ENCODE results near the gene DCAF8L2. TPM values are rescaled to one million over a fixed set of nuclear protein-coding genes. Genes with fewer than 3 reads are reported as not detected.
"Not testable (repeated sequence)": the region's sequence is repeated elsewhere in the genome, so short reads cannot be mapped to it uniquely, and the experiment has no call there.

DCAF8L2 gene
- total RNA-seq, 3 donors from 2014 or later = not detected

DNA sequence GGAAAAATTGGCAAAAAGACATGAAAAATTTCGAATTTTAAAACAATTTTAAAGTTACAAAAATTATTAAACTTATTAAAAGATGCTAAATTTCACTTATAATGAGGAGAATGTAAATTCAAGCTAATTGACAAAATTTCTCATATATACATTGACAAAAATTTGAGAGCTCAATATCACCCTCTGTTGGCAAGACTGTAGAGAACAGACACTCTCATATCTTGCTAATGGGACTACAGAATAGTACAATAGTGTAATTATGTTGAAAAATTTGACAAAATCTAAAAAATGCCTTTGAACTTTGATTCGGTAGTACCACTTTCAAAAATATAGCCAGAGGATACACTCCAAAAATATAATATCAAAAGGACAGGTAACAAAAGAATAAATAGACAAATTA, 29.8 kb downstream of the DCAF8L2 start:
- H3K4me3 Mint-ChIP-seq = no peak overlapping the region

DNA sequence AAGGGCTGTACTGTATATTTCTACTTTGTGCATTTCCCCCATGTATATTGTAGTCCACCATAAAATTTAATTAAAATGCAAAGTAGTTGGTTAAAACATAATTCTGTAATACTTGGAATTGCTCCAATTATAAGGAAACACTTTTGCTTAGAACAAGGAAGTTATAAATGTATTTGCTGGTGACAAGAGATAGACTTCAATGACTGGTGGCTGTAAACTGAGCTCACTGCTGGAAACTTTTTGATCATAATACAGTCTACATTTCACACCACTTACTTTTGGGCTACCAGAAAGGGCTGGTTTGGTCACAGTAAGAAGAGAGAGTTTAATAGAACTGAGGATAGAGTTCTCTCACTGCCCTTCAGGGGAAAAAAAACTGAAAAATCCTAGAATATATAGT, 32.7 kb downstream of the DCAF8L2 start:
- H3K36me3 Mint-ChIP-seq (ENCODE audit: insufficient read depth) = no peaks in the 10 kb centered on the region
- no peak overlapping the region for H3K4me3 Mint-ChIP-seq
- H3K27me3 Mint-ChIP-seq (ENCODE audit: low read depth) = no peaks in the 10 kb centered on the region
- no peak for DNase-seq
- H3K9me3 Mint-ChIP-seq = no peaks in the 10 kb centered on the region
- ATAC-seq = no peak
- no peaks in the 10 kb centered on the region for H3K4me1 Mint-ChIP-seq (ENCODE audit: low read depth)

More for the DNA sequence above, 29.8 kb downstream of the DCAF8L2 start:
- no peaks in the 10 kb centered on the region for H3K27me3 Mint-ChIP-seq (ENCODE audit: low read depth)
- H3K9me3 Mint-ChIP-seq = no peaks in the 10 kb centered on the region
- no peak for ATAC-seq
- H3K4me1 Mint-ChIP-seq (ENCODE audit: low read depth) = no peaks in the 10 kb centered on the region
- no peaks in the 10 kb centered on the region for H3K36me3 Mint-ChIP-seq (ENCODE audit: insufficient read depth)
- DNase-seq = no peak

DNA sequence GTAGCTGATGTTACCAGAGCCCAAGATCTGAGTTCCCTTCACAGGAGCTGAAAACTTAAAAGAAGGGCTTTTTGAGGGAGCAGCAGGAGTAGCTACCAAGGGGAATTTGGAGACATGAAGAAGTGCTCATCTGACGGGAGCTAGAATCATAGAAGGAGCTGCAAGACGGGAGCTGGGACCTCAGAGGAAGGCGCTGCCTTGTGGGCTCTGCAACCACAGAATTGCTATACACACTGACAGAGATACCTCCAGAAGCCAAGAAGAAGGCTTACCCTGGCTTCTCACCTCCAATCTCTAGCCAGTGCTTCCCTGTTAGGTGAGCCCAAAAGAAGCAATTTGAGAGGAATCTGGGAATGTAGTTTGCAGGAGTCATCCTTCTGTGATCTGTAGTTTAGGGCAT, 35.9 kb downstream of the DCAF8L2 start:
- H3K36me3 Mint-ChIP-seq (ENCODE audit: insufficient read depth) = no peaks in the 10 kb centered on the region
- ATAC-seq (no peak), DNase-seq (no peak)
- H3K4me1 Mint-ChIP-seq (ENCODE audit: low read depth) = no peaks in the 10 kb centered on the region
- no peak overlapping the region for H3K4me3 Mint-ChIP-seq
- peaks cover 5% of the 10 kb centered on the region for H3K9me3 Mint-ChIP-seq
- H3K27me3 Mint-ChIP-seq (ENCODE audit: low read depth) = no peaks in the 10 kb centered on the region

DNA sequence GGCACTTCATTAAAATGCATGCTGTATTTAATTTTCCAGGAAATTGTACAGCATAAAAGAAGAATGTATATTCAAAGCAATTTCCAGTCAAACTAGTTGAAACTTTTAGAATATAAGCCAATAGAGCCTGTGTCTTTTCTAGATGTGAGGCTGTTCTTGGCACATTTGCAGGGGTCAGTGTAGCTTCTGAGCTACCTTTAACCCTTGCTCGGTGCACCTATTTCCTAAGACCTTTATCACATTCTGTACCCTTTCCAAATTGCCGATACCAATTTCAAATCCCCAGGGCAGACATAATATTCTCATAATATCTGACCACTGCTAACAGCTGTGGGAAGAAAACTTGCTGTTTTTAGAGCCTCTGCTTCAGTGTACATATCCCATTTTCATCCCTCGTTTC, 43.2 kb downstream of the DCAF8L2 start:
- no peaks in the 10 kb centered on the region for H3K36me3 Mint-ChIP-seq (ENCODE audit: insufficient read depth)
- no peak for DNase-seq
- peaks cover 11% of the 10 kb centered on the region for H3K9me3 Mint-ChIP-seq
- H3K4me3 Mint-ChIP-seq = no peak overlapping the region
- H3K4me1 Mint-ChIP-seq (ENCODE audit: low read depth) = no peaks in the 10 kb centered on the region
- H3K27me3 Mint-ChIP-seq (ENCODE audit: low read depth) = no peaks in the 10 kb centered on the region
- no peak for ATAC-seq

DNA sequence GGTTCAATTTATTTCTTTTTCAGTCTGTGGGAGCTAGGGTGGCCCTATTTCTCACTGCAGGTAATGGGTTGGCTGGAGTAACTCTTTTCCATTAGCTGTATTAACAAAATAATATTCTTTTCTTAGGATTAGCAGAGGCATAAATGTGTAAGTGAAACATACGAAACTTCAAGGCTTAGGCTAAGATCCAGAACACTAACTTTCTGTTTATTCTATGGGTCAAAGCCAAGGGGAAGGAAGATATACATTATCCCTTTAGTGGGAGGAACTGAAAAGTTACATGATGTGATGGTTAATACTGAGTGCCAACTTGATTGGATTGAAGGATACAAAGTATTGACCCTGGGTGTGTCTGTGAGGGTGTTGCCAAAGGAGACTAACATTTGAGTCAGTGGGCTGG, 66.4 kb downstream of the DCAF8L2 start:
- Mint-ChIP-seq H3K36me3 (ENCODE audit: insufficient read depth) (no peaks in the 10 kb centered on the region), H3K27me3 (ENCODE audit: low read depth) (no peaks in the 10 kb centered on the region), H3K4me1 (ENCODE audit: low read depth) (no peaks in the 10 kb centered on the region), H3K4me3 (no peak overlapping the region), H3K9me3 (no peaks in the 10 kb centered on the region)
- no peak for ATAC-seq
- DNase-seq = no peak

DNA sequence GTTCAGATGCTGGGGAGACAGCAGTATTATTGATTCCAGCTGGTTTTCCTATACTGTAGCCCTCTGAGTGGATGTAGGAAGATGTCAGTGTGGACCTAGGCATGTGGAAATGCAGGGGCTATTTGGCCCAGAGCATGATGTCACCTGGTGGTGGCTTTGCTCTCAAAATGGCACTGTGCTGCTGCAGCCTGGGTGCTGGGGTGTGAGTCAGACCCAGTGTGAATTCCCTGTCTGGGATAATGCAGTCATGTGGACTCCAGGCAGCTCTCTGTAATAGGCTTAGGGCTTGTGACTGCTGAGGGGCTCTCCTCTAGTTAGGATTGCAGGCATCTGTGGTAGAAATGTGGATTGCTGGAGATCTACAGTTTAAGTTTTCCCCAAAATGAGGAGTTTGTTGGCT, 70.7 kb downstream of the DCAF8L2 start:
- no peaks in the 10 kb centered on the region for H3K9me3 Mint-ChIP-seq
- no peak for ATAC-seq
- DNase-seq = no peak
- no peaks in the 10 kb centered on the region for H3K36me3 Mint-ChIP-seq (ENCODE audit: insufficient read depth)
- no peaks in the 10 kb centered on the region for H3K4me1 Mint-ChIP-seq (ENCODE audit: low read depth)
- no peak overlapping the region for H3K4me3 Mint-ChIP-seq
- no peaks in the 10 kb centered on the region for H3K27me3 Mint-ChIP-seq (ENCODE audit: low read depth)

DNA sequence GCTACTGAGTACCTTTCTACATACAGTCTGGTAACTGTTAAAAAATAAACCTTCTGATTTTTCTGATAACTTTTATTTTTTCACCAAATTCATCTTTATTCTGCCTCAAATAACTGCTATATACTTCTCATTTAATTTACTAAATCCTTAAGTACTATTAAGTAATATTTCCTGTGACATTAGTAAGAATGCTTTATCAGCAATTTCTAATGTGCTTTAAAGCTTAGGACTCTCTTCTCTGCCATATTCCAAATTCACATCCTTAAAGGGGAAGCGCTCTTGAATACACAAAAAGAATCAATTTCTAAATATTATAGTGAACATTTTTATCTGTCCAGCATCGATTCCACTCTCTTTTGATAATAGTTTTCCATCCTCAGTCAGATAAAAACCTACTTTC, 81.1 kb downstream of the DCAF8L2 start:
- no peaks in the 10 kb centered on the region for H3K4me1 Mint-ChIP-seq (ENCODE audit: low read depth)
- H3K27me3 Mint-ChIP-seq (ENCODE audit: low read depth) = no peaks in the 10 kb centered on the region
- H3K36me3 Mint-ChIP-seq (ENCODE audit: insufficient read depth) = no peaks in the 10 kb centered on the region
- no peak for ATAC-seq
- no peak for DNase-seq
- no peak overlapping the region for H3K4me3 Mint-ChIP-seq
- no peaks in the 10 kb centered on the region for H3K9me3 Mint-ChIP-seq

DNA sequence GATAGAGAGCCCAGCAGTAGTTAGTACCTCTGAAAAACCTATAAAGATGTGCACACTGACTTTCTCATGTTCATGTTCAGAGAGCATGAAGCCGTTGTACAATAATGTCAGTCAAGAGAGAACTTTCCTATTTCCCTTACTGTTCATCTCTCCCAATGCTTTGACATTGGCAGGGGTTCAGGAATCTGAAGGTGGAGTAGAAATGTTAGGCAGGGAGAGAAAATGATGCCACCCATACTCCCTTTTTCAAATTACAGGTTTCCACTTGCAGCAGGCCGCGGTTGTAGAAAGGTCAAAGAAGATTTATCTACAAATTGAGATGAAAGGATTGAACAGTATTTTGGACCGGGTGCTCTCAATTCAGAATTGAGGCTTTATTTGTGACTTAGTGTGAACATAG, 84.3 kb downstream of the DCAF8L2 start:
- ATAC-seq (no peak), DNase-seq (no peak)
- no peaks in the 10 kb centered on the region for H3K4me1 Mint-ChIP-seq (ENCODE audit: low read depth)
- H3K9me3 Mint-ChIP-seq = peaks cover 4% of the 10 kb centered on the region
- H3K36me3 Mint-ChIP-seq (ENCODE audit: insufficient read depth) = no peaks in the 10 kb centered on the region
- no peak overlapping the region for H3K4me3 Mint-ChIP-seq
- no peaks in the 10 kb centered on the region for H3K27me3 Mint-ChIP-seq (ENCODE audit: low read depth)

DNA sequence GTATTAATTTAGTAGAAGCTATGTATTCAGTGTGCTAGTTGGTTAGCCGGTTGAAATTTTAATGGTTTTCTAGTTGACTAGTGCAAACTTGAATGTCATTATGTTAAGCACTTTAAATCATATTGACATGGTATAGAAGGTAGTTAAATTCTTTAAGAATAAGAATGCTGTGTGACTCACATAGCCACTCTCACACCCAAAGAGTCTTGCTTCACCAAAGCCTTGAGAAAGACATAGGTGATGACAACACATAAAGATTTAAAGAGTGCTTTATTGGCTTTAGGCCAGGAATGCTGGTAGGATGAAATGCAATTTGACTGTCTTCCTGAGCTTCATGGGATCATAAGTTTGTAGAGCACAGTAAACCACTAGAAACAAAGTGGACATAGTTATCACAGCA, 85.3 kb downstream of the DCAF8L2 start:
- DNase-seq (no peak), ATAC-seq (no peak)
- H3K9me3 Mint-ChIP-seq = peaks cover 4% of the 10 kb centered on the region
- H3K4me3 Mint-ChIP-seq = no peak overlapping the region
- H3K4me1 Mint-ChIP-seq (ENCODE audit: low read depth) = no peaks in the 10 kb centered on the region
- no peaks in the 10 kb centered on the region for H3K36me3 Mint-ChIP-seq (ENCODE audit: insufficient read depth)
- H3K27me3 Mint-ChIP-seq (ENCODE audit: low read depth) = no peaks in the 10 kb centered on the region

DNA sequence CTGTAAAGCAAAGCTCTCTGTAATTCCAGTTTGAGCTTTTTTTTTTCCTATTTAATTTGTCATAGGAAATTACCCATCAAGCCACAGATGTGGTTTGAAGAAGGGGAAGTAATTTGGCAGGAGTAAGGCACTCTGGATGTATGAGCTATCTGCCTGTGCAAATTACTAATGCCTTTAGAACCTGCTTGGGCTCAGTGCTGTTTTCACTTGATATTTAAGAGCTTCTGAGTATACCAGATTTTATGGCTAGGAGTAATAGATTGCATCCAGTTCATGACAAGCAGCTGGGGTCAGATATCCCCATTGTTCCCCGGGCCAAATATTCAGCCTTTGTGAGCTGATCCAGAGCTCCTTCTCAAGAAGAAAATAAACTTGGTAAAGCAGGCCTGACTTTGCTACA, 89.1 kb downstream of the DCAF8L2 start:
- Mint-ChIP-seq H3K27me3 (ENCODE audit: low read depth) (no peaks in the 10 kb centered on the region), H3K36me3 (ENCODE audit: insufficient read depth) (no peaks in the 10 kb centered on the region), H3K9me3 (peaks cover 4% of the 10 kb centered on the region), H3K4me1 (ENCODE audit: low read depth) (no peaks in the 10 kb centered on the region), H3K4me3 (no peak overlapping the region)
- no peak for DNase-seq
- no peak for ATAC-seq

DNA sequence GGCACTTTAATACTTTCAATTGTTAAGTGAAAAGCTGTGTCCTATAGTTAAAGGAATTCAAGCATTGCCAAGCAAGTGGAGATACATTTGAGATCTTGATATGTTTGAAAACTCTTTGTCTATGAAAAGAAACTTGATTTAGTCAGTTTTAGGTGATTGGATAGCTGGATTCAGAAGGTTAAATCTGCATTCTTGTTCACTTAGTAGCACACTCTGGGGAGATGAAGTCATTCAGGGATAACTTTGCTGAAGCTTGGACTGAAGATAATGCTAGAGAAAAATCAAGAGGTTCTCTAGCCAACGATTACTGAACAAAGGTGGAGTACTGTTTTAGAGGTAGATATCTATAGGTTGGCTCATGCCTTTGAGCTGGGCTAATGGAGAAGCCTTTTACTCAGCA, 90.6 kb downstream of the DCAF8L2 start:
- Mint-ChIP-seq H3K4me3 (no peak overlapping the region), H3K4me1 (ENCODE audit: low read depth) (no peaks in the 10 kb centered on the region), H3K9me3 (peaks cover 4% of the 10 kb centered on the region), H3K27me3 (ENCODE audit: low read depth) (no peaks in the 10 kb centered on the region), H3K36me3 (ENCODE audit: insufficient read depth) (no peaks in the 10 kb centered on the region)
- DNase-seq (no peak), ATAC-seq (no peak)

DNA sequence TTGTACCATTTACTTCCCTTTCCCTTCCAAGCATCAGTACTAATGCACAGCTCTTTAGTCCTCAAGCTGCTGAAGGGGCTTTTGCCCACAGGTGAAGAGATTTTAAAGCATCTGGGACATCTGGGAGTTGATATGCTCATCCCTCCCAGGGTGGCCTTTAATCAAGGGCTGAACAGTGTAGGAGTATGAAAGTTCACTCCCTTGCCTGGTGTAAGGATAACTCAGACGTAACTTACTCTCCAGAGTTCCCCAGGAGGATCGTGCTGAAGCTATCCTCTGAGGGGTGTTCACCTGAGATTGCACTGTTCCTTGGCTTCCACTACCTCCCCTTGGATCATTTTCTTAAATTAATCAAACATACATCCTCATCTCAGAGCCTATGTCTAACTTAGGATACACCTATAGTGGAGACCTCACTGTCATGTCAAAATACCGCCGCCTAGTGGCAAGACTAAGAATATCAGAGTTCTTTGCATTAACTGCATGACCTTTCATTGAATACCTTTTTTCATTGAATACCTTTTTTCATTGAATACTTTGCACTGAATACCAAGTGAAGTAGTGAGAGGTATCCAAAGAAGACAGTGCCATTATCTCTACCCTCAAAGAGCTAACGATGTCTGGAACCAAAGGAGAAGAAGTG, 93.5 kb downstream of the DCAF8L2 start:
- ATAC-seq; DNase-seq; H3K9me3 Mint-ChIP-seq; H3K36me3 Mint-ChIP-seq (ENCODE audit: insufficient read depth); H3K4me3 Mint-ChIP-seq; H3K4me1 Mint-ChIP-seq (ENCODE audit: low read depth); H3K27me3 Mint-ChIP-seq (ENCODE audit: low read depth): not testable (repeated sequence)

DNA sequence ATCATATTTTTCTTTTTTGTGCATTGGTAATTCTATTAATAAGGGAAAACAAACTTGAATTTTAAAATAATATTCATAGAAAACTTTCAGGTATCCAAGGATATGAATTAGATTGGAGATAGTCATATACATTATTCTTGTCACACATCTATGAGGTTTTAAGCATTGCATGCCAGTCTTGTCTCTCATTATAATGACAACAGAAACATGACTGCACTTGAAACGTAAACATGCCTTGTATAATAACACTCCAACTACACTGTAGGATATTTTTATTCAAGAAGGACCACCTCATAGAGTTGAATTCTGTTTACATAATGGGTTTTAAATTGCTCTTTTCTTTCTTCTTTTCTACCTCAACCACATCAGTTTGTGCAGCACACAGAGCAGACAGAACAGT, 104.5 kb downstream of the DCAF8L2 start:
- Mint-ChIP-seq H3K36me3 (ENCODE audit: insufficient read depth) (no peaks in the 10 kb centered on the region), H3K27me3 (ENCODE audit: low read depth) (no peaks in the 10 kb centered on the region), H3K4me3 (no peak overlapping the region), H3K4me1 (ENCODE audit: low read depth) (no peaks in the 10 kb centered on the region), H3K9me3 (no peaks in the 10 kb centered on the region)
- ATAC-seq (no peak), DNase-seq (no peak)

DNA sequence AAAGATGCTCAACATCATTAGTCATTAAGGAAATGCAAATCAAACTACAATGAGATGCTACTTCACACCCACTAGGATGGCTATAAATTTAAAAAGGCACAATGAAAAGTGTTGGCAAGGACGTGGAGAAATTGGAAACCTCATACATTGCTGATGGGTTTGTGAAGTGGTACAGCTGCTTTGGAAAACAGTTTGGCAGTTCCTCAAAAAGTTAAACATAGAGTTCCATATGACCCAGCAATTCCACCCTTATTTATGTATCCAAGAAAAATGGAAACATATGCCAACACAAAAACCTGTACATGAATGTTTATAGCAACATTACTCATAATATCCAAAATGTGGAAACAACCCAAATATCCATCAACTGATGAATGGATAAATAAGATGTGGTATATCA, 116.4 kb downstream of the DCAF8L2 start:
- Mint-ChIP-seq H3K4me3 (no peak overlapping the region), H3K27me3 (ENCODE audit: low read depth) (no peaks in the 10 kb centered on the region), H3K36me3 (ENCODE audit: insufficient read depth) (no peaks in the 10 kb centered on the region), H3K4me1 (ENCODE audit: low read depth) (no peaks in the 10 kb centered on the region), H3K9me3 (no peaks in the 10 kb centered on the region)
- ATAC-seq (no peak), DNase-seq (no peak)

DNA sequence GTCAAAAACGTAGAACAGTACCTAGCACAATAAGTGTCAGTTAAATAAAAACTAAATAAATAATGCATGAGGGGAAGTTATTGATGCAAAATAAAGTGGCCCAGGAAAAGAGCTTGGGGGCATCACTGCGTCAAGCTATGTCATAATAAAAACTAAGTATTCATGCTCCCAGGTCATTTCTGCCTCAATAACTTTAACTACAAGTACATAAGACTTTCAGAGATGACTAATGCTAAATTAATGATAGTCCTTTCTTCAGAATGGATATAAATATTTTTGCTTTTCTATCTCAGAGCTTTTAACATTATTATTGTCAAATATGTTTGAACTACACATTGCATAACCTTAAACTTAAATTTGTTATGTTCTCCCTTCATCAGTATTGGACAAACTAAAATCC, 125.5 kb downstream of the DCAF8L2 start:
- H3K27me3 Mint-ChIP-seq (ENCODE audit: low read depth) = no peaks in the 10 kb centered on the region
- H3K36me3 Mint-ChIP-seq (ENCODE audit: insufficient read depth) = no peaks in the 10 kb centered on the region
- DNase-seq = no peak
- ATAC-seq = no peak
- no peak overlapping the region for H3K4me3 Mint-ChIP-seq
- H3K9me3 Mint-ChIP-seq = no peaks in the 10 kb centered on the region
- H3K4me1 Mint-ChIP-seq (ENCODE audit: low read depth) = no peaks in the 10 kb centered on the region

DNA sequence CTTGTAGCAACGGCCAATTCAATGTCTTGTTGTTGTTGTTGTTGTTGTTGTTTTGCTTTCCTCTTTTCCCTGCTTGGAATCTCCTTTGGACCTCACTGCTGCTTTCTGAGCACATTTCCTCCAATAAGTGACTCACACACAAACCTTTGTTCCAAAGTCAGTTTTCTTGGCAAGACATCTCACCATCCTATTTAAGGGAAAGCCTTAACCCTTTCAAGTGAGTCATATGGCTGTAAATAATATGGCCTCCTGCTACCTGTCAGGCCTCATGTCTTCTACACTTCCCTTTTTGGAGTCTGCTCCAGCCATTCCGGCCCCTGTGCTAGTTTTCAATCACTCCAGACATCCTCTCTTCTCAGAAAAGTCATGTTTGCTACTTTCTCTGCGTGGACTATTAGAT, 138.1 kb downstream of the DCAF8L2 start:
- no peaks in the 10 kb centered on the region for H3K36me3 Mint-ChIP-seq (ENCODE audit: insufficient read depth)
- H3K4me3 Mint-ChIP-seq = no peak overlapping the region
- H3K4me1 Mint-ChIP-seq (ENCODE audit: low read depth) = no peaks in the 10 kb centered on the region
- ATAC-seq (no peak), DNase-seq (no peak)
- no peaks in the 10 kb centered on the region for H3K27me3 Mint-ChIP-seq (ENCODE audit: low read depth)
- no peaks in the 10 kb centered on the region for H3K9me3 Mint-ChIP-seq

Data from activated T-cell treated with anti-CD3 and anti-CD28 coated beads, Interleukin-2, amount 50 U/mL, for 4 hours (primary cell).